Keratinocyte (primary cell): ENCODE data around the gene FOXR1. TPM values are rescaled to one million over a fixed set of nuclear protein-coding genes. Genes with fewer than 3 reads are reported as not detected.

Experiments
- DNase-seq: peaks from one replicate; pipeline ENCODE4 v3.0.0-alpha.2; 2011; ENCODE audit warnings: low read depth, missing footprints, low spot score
- FAIRE-seq: peaks from 2 replicates; lab custom pipeline; 2011; peaks lifted over from hg19 to GRCh38; lab: Jason Lieb, UNC
- H2AFZ ChIP-seq: 2 replicates; pipeline ENCODE4 v1.6.0; 2012; ENCODE audit warnings: low read length, control low read depth, inconsistent platforms; ENCODE audit not compliant: control insufficient read depth
- H3K27ac ChIP-seq: 2 replicates; pipeline ENCODE4 v1.5.1; 2011; ENCODE audit warnings: low read length; ENCODE audit not compliant: control insufficient read depth, insufficient read depth
- H3K27me3 ChIP-seq: 3 replicates; pipeline ENCODE4 v1.6.0; 2011; ENCODE audit warnings: low read length; ENCODE audit not compliant: control insufficient read depth, insufficient read depth; ENCODE audit errors: extremely low read depth
- H3K36me3 ChIP-seq, 2 experiments: 2 replicates in 1 of 2; 3 replicates in 1 of 2; pipeline ENCODE4 v1.5.1; 2011; ENCODE audit warnings: low read length in 2 of 2, mild to moderate bottlenecking in 1 of 2; ENCODE audit not compliant: control insufficient read depth in 2 of 2, insufficient read depth in 2 of 2; ENCODE audit errors: extremely low read depth in 1 of 2
- H3K4me1 ChIP-seq: 3 replicates; pipeline ENCODE4 v1.5.1; 2011; ENCODE audit warnings: low read length; ENCODE audit not compliant: control insufficient read depth, insufficient read depth; ENCODE audit errors: extremely low read depth
- H3K4me2 ChIP-seq: 3 replicates; pipeline ENCODE4 v1.6.0; 2011; ENCODE audit warnings: low read depth, low read length; ENCODE audit not compliant: control insufficient read depth, insufficient read depth; ENCODE audit errors: extremely low read depth
- H3K4me3 ChIP-seq, 3 experiments: fragments of 200-600 bp in 1 of 3; sonication (generic) in 1 of 3; 2 replicates in 2 of 3; 3 replicates in 1 of 3; pipeline ENCODE4 v1.5.1; 2011 to 2016; ENCODE audit warnings: low read length in 3 of 3, mild to moderate bottlenecking in 3 of 3, control low read depth in 2 of 3, inconsistent platforms in 1 of 3, low read depth in 1 of 3, mixed read lengths in 1 of 3, mixed run types in 1 of 3, moderate library complexity in 1 of 3; ENCODE audit not compliant: control insufficient read depth in 2 of 3, insufficient read depth in 2 of 3; ENCODE audit errors: extremely low read depth in 1 of 3
- H3K79me2 ChIP-seq: 2 replicates; pipeline ENCODE4 v1.6.0; 2012; ENCODE audit warnings: low read length; ENCODE audit not compliant: control insufficient read depth, insufficient read depth
- H3K9ac ChIP-seq: 3 replicates; pipeline ENCODE4 v1.6.0; 2011; ENCODE audit warnings: low read length; ENCODE audit not compliant: control insufficient read depth, insufficient read depth; ENCODE audit errors: extremely low read depth
- H3K9me1 ChIP-seq: 3 replicates; pipeline ENCODE4 v1.6.0; 2011; ENCODE audit warnings: low read length; ENCODE audit not compliant: control insufficient read depth, insufficient read depth; ENCODE audit errors: extremely low read depth
- H3K9me3 ChIP-seq: 2 replicates; pipeline ENCODE4 v1.5.1; 2012; ENCODE audit warnings: low read depth, low read length; ENCODE audit not compliant: control insufficient read depth
- H4K20me1 ChIP-seq: 3 replicates; pipeline ENCODE4 v1.6.0; 2011; ENCODE audit warnings: low read length; ENCODE audit not compliant: control insufficient read depth, insufficient read depth; ENCODE audit errors: extremely low read depth
- CTCF ChIP-seq, 3 experiments: IDR thresholded peaks in 1 of 3; conservative IDR thresholded peaks in 1 of 3; optimal IDR thresholded peaks in 1 of 3; 2 replicates in 2 of 3; 3 replicates in 1 of 3; pipeline versions ENCODE3 to v1.5.1; 2011; ENCODE audit warnings: low read length in 3 of 3, mild to moderate bottlenecking in 3 of 3, moderate library complexity in 2 of 3, control low read depth in 1 of 3, inconsistent platforms in 1 of 3; ENCODE audit not compliant: insufficient read depth in 2 of 3; ENCODE audit errors: extremely low read depth in 1 of 3
- EZH2 ChIP-seq: IDR thresholded peaks from one replicate; pipeline ENCODE4 v1.6.1; 2012; ENCODE audit warnings: inconsistent platforms, mild to moderate bottlenecking, low read length, moderate library complexity
- dilution Hi-C: fragments of 300-500 bp; cut with MboI; formaldehyde crosslinking; loops from one replicate; pipeline ENCODE4 v1.7.0; 2020; ENCODE audit warnings: low sequenced_read_pairs; ENCODE audit not compliant: extremely low pct_ligation_motif_present
- polyA plus RNA-seq, 5 experiments: library from polyadenylated mRNA; depleted of rRNA in 3 of 5; stranded (reverse) in 3 of 5; stranded (forward) in 1 of 5; unstranded in 1 of 5; fragments of >200 nt; gene quantifications; 1 replicate in 1 of 5; 2 replicates in 3 of 5; 3 replicates in 1 of 5; pipeline versions ENCODE4 v1.2.1 to v1.2.3, GENCODE V29; 2011 to 2012; ENCODE audit warnings: missing spikeins in 2 of 5, low read depth in 1 of 5, low replicate concordance in 1 of 5

The FOXR1 gene
- polyA plus RNA-seq, 1 donor (not counting 4 experiments of a cell fraction or from before 2014, with no cell fraction given), result not detected

- no peaks in the 10 kb centered on the region for H3K36me3 ChIP-seq
- no peaks in the 10 kb centered on the region for H4K20me1 ChIP-seq
- H3K9ac ChIP-seq, result no peak overlapping the region
- no peak overlapping the region for H3K27ac ChIP-seq
- no peaks in the 10 kb centered on the region for H3K79me2 ChIP-seq
- no peak overlapping the region for H3K4me2 ChIP-seq
- no peaks in the 10 kb centered on the region for H3K9me3 ChIP-seq
- TF ChIP-seq CTCF (optimal IDR thresholded peaks at IDR 0.05 in 1 of 3, IDR thresholded peaks at IDR 0.05 in 1 of 3, conservative IDR thresholded peaks at IDR 0.05 in 1 of 3; ENCODE audit: extremely low read depth in 1 of 3, insufficient read depth in 2 of 3, low read length in 3 of 3) (no peak), EZH2 (no peak)
- peaks cover 31% of the 10 kb centered on the region for H3K4me1 ChIP-seq
- H3K4me3 ChIP-seq, result no peak overlapping the region
- no peak for DNase-seq
- no peak overlapping the region for H2AFZ ChIP-seq
- dilution Hi-C loops, result no loop called here
- no peaks in the 10 kb centered on the region for H3K9me1 ChIP-seq
- no peak for FAIRE-seq
- no peaks in the 10 kb centered on the region for H3K27me3 ChIP-seq
Measured at GRCh38 chr11:118935376-118935775, 36.2 kb upstream of the FOXR1 start.

GRCh38 chr11:118938491-118939403 is 32.8 kb upstream of the FOXR1 start:
- no peak overlapping the region for H2AFZ ChIP-seq
- dilution Hi-C loops, result no loop called here
- no peaks in the 10 kb centered on the region for H3K79me2 ChIP-seq
- H3K9me1 ChIP-seq, result no peaks in the 10 kb centered on the region
- H3K9ac ChIP-seq, result no peak overlapping the region
- no peaks in the 10 kb centered on the region for H3K9me3 ChIP-seq
- DNase-seq (no peak), FAIRE-seq (peak; percentile 93)
- no peaks in the 10 kb centered on the region for H3K36me3 ChIP-seq
- no peaks in the 10 kb centered on the region for H4K20me1 ChIP-seq
- TF ChIP-seq CTCF (optimal IDR thresholded peaks at IDR 0.05 in 1 of 3, IDR thresholded peaks at IDR 0.05 in 1 of 3, conservative IDR thresholded peaks at IDR 0.05 in 1 of 3; ENCODE audit: extremely low read depth in 1 of 3, insufficient read depth in 2 of 3, low read length in 3 of 3) (no peak), EZH2 (no peak)
- peak overlapping the region; percentile 11 for H3K27ac ChIP-seq
- no peak overlapping the region for H3K4me3 ChIP-seq
- H3K4me2 ChIP-seq, result peak overlapping the region; percentile 11
- no peaks in the 10 kb centered on the region for H3K27me3 ChIP-seq
- H3K4me1 ChIP-seq, result peaks cover 30% of the 10 kb centered on the region
